Measurements from ENCODE around the gene RPS26. TPM values are rescaled to one million over a fixed set of nuclear protein-coding genes. Genes with fewer than 3 reads are reported as not detected.
A peak's percentile ranks its signal among the peaks of the same experiment; 100 is the strongest.
"Not testable (repeated sequence)": the region's sequence is repeated elsewhere in the genome, so short reads cannot be mapped to it uniquely, and the experiment has no call there.

RPS26 gene
- polyA plus RNA-seq, 2 of the 4 experiments (the other 2 are of a cell fraction) = 524 to 779 TPM

DNA sequence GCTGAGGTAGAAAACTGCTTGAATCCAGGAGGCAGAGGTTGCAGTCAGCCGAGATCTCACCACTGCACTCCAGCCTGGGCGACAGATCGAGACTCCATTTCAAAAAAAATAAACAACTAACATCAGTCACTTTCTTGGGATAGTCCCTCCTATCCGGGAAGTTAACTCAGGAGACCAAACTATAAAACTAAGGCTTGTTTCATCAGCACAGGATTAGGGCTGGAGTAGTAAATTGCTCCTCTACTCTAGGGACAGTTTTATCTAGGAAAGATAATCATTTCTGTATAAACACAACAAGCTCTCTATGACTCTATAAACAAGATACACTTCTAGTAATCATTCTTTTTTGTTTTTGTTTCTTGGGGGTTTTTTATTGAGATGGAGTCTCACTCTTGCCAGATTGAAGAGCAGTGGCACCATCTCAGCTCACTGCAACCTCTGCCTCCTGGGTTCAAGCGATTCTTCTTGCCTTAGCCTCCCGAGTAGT lies 11.7 kb downstream of the RPS26 start:
- Histone ChIP-seq H3K4me1 (0 out of 3 replicates have a peak, but pooled peaks cover 7% of the 10 kb centered on the region), H3K4me3 (no peak overlapping the region), H3K9me3 (no peaks in the 10 kb centered on the region), H3K4me2 (no peak overlapping the region), H3K27ac (no peak overlapping the region)
- DNase-seq (ENCODE audit: low read depth in 1 of 2, low spot score in 1 of 2) = no peak
- ChIA-PET POLR2A (no interaction called here), CTCF (interaction anchor here (0.6 to 1.5 kb wide), 7 partner anchors 9 to 138 kb away, joined by 3 to 4 read pairs (median 4); partner anchors contain the start of gene SMARCC2)
- ATAC-seq = no peak
- WGBS (ENCODE audit: missing lambda C conversion rate) = 82% methylated on average over 6 of the region's 6 CpGs
- TF ChIP-seq CEBPB (IDR thresholded peaks at IDR 0.05) (no peak), POLR2A (IDR thresholded peaks at IDR 0.05; ENCODE audit: low read length) (no peak), MYC (IDR thresholded peaks at IDR 0.05; ENCODE audit: borderline replicate concordance, low read length) (no peak), HOXA7 (CRISPR knock-in tag; IDR thresholded peaks at IDR 0.05) (no peak), EHMT2 (IDR thresholded peaks at IDR 0.05; ENCODE audit: low read depth) (no peak), ZC3H11A (IDR thresholded peaks at IDR 0.05) (no peak), GATA3 (IDR thresholded peaks at IDR 0.05; ENCODE audit: borderline replicate concordance) (no peak), ZSCAN20 (CRISPR knock-in tag; IDR thresholded peaks at IDR 0.05) (no peak)
- no peak for FAIRE-seq

DNA sequence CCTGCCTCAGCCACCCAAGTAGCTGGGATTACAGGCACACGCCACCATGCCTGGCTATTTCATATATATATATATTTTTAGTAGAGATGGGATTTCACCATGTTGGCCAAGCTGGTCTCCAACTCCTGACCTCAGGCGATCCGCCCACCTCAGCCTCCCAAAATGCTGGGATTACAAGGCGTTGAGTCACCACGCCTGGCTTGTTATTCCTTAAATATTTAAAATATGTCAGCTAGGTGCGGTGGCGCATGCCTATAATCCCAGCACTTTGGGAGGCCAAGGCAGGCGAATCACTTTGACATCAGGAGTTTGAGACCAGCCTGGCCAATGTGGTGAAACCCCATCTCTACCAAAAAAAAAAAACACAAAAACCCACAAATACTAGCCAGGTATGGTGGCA lies 18.2 kb downstream of the RPS26 start:
- H3K4me1 ChIP-seq, POLR2A ChIA-PET, FAIRE-seq, H3K27ac ChIP-seq, H3K9me3 ChIP-seq, H3K4me3 ChIP-seq, H3K4me2 ChIP-seq: not testable (repeated sequence)
- 52% methylated on average over 8 of the region's 8 CpGs for WGBS (ENCODE audit: missing lambda C conversion rate)
- ATAC-seq (peak in 1 of 2 experiments; percentile 48; a peak in 3 of 6 replicates), DNase-seq (ENCODE audit: low read depth in 1 of 2, low spot score in 1 of 2) (peak in 1 of 2 experiments; percentile 50)
- CTCF ChIA-PET = interaction anchor here (0.6 to 2.7 kb wide), 8 partner anchors 8 to 66 kb away, joined by 3 to 10 read pairs (median 4); no protein-coding TSS in a partner anchor

DNA sequence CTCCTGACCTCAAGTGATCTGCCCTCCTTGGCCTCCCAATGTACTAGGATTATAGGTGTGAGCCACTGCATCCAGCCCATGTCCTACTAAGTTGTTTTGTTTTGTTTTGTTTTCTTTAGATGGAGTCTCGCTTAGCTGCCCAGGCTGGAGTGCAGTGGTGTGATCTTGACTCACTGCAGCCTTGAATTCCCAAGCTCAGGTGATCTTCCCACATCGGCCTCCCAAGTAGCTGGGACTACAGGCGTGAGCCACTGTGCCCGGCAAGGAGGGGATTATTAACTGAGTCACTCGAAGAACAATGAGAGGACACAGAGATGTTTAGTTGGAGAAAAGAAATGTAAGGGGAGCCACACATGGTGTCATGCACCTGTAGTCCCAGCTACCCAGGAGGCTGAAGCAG lies 20.3 kb downstream of the RPS26 start:
- no peak for ATAC-seq
- no peak for FAIRE-seq

DNA sequence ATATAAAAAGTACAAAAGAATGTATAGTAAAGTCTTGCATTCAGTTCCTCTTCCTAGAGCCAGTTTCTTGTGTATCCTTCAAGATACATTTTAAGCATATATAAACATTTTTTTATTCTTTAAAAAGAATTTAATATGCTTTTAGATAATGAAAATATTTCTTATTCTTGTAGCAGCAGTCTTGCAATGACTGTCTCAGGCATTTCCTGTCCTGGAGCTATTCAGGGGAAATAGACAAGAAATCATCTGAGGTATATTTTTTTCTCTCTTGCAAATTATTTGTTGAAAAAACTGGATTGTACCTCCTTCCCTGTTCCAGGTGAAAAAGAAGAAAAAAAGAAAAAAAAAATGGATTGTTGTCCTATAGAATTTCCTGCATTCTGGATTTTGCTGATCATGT lies 21.3 kb downstream of the RPS26 start:
- CTCF ChIA-PET = interaction anchor here (1.1 to 2.1 kb wide), 3 partner anchors 16 to 136 kb away, joined by 3 to 7 read pairs (median 4); no protein-coding TSS in a partner anchor
- no peak for DNase-seq (ENCODE audit: low read depth in 1 of 2, low spot score in 1 of 2)
- H3K4me3 ChIP-seq = no peak overlapping the region

More for the DNA sequence above, 20.3 kb downstream of the RPS26 start:
- ChIA-PET POLR2A (no interaction called here), CTCF (interaction anchor here (1.1 to 2.7 kb wide), 6 partner anchors 10 to 135 kb away, joined by 3 to 10 read pairs (median 4); no protein-coding TSS in a partner anchor)
- H3K4me2 ChIP-seq = no peak overlapping the region
- no peak overlapping the region for H3K4me3 ChIP-seq
- H3K27ac ChIP-seq = no peak overlapping the region
- H3K4me1 ChIP-seq = peaks cover 4% of the 10 kb centered on the region; the same call in 1 of the 3 replicates
- 59% methylated on average over 5 of the region's 5 CpGs for WGBS (ENCODE audit: missing lambda C conversion rate)
- no peak for DNase-seq (ENCODE audit: low read depth in 1 of 2, low spot score in 1 of 2)
- TF ChIP-seq EHF (CRISPR knock-in tag; IDR thresholded peaks at IDR 0.05) = no peak
- no peak for TF ChIP-seq SMC3 (IDR thresholded peaks at IDR 0.05)
- TF ChIP-seq FOSB (CRISPR knock-in tag; IDR thresholded peaks at IDR 0.05) = no peak
- TF ChIP-seq, protein P1, sequence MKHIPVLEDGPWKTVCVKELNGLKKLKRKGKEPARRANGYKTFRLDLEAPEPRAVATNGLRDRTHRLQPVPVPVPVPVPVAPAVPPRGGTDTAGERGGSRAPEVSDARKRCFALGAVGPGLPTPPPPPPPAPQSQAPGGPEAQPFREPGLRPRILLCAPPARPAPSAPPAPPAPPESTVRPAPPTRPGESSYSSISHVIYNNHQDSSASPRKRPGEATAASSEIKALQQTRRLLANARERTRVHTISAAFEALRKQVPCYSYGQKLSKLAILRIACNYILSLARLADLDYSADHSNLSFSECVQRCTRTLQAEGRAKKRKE (CRISPR knock-in tag; IDR thresholded peaks at IDR 0.05; ENCODE audit: low read depth) = no peak
- no peak for TF ChIP-seq ZSCAN20 (CRISPR knock-in tag; IDR thresholded peaks at IDR 0.05)
- no peak for TF ChIP-seq POLR2A (IDR thresholded peaks at IDR 0.05; ENCODE audit: low read length)
- H3K9me3 ChIP-seq = no peaks in the 10 kb centered on the region

DNA sequence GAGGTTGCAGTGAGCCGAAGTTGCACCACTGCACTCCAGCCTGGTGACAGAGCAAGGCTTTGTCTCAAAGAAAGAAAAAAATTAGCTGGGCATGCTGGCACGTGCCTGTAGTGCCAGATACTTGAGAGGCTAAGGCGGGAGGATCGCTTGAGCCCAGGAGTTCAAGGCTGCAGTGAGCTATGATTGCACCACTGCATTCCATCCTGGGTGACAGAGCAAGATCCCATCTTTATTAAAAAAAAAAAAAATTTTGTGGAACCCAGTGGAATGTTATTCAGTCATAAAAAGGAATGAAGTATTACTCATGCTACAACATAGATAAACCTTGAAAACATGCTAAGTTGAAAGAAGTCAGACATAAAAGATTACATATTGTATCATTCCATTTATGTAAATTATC lies 29.9 kb downstream of the RPS26 start:
- Histone ChIP-seq H3K4me1 (no peaks in the 10 kb centered on the region), H3K9me3 (no peaks in the 10 kb centered on the region), H3K4me2 (no peak overlapping the region), H3K27ac (no peak overlapping the region), H3K4me3 (no peak overlapping the region)
- ChIA-PET CTCF (interaction anchor here (2.3 kb wide), 1 partner anchor 11 kb away, joined by 10 read pairs; no protein-coding TSS in a partner anchor), POLR2A (no interaction called here)
- FAIRE-seq (no peak), ATAC-seq (peak in 1 of 2 experiments; percentile 34; a peak in 2 of 6 replicates), DNase-seq (ENCODE audit: low read depth in 1 of 2, low spot score in 1 of 2) (no peak)
- WGBS (ENCODE audit: missing lambda C conversion rate) = 45% methylated on average over 4 of the region's 4 CpGs
- no peak for TF ChIP-seq NR3C1 (IDR thresholded peaks at IDR 0.05)
- TF ChIP-seq GATA3 (IDR thresholded peaks at IDR 0.05; ENCODE audit: borderline replicate concordance) = no peak
- TF ChIP-seq MYC (IDR thresholded peaks at IDR 0.05; ENCODE audit: borderline replicate concordance, low read length) = no peak
- TF ChIP-seq, protein P1 (CRISPR knock-in tag; IDR thresholded peaks at IDR 0.05; ENCODE audit: low read depth) = no peak
- TF ChIP-seq, protein P2, sequence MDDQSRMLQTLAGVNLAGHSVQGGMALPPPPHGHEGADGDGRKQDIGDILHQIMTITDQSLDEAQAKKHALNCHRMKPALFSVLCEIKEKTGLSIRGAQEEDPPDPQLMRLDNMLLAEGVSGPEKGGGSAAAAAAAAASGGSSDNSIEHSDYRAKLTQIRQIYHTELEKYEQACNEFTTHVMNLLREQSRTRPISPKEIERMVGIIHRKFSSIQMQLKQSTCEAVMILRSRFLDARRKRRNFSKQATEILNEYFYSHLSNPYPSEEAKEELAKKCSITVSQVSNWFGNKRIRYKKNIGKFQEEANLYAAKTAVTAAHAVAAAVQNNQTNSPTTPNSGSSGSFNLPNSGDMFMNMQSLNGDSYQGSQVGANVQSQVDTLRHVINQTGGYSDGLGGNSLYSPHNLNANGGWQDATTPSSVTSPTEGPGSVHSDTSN (IDR thresholded peaks at IDR 0.05) = no peak
- no peak for TF ChIP-seq EHMT2 (IDR thresholded peaks at IDR 0.05; ENCODE audit: low read depth)
- TF ChIP-seq SREBF2 (IDR thresholded peaks at IDR 0.05) = no peak
- no peak for TF ChIP-seq POLR2A (IDR thresholded peaks at IDR 0.05; ENCODE audit: low read length)
- no peak for TF ChIP-seq RAD21 (conservative IDR thresholded peaks at IDR 0.05 in 1 of 2, IDR thresholded peaks at IDR 0.05 in 1 of 2)
- no peak for TF ChIP-seq MAFK (IDR thresholded peaks at IDR 0.05; ENCODE audit: partially characterized antibody)
- no peak for TF ChIP-seq RARB (CRISPR knock-in tag; IDR thresholded peaks at IDR 0.05)
- TF ChIP-seq, protein P3, sequence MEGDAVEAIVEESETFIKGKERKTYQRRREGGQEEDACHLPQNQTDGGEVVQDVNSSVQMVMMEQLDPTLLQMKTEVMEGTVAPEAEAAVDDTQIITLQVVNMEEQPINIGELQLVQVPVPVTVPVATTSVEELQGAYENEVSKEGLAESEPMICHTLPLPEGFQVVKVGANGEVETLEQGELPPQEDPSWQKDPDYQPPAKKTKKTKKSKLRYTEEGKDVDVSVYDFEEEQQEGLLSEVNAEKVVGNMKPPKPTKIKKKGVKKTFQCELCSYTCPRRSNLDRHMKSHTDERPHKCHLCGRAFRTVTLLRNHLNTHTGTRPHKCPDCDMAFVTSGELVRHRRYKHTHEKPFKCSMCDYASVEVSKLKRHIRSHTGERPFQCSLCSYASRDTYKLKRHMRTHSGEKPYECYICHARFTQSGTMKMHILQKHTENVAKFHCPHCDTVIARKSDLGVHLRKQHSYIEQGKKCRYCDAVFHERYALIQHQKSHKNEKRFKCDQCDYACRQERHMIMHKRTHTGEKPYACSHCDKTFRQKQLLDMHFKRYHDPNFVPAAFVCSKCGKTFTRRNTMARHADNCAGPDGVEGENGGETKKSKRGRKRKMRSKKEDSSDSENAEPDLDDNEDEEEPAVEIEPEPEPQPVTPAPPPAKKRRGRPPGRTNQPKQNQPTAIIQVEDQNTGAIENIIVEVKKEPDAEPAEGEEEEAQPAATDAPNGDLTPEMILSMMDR (IDR thresholded peaks at IDR 0.05) = no peak

More for the DNA sequence above, 21.3 kb downstream of the RPS26 start:
- peaks cover 4% of the 10 kb centered on the region; the same call in 1 of the 3 replicates for H3K4me1 ChIP-seq
- H3K4me2 ChIP-seq = no peak overlapping the region
- TF ChIP-seq POLR2A (IDR thresholded peaks at IDR 0.05; ENCODE audit: low read length) = no peak
- TF ChIP-seq, protein P1 (CRISPR knock-in tag; IDR thresholded peaks at IDR 0.05; ENCODE audit: low read depth) = no peak
- no peak for TF ChIP-seq ZFP36 (IDR thresholded peaks at IDR 0.05; ENCODE audit: borderline replicate concordance, partially characterized antibody)
- FAIRE-seq (no peak), ATAC-seq (no peak)
- no peaks in the 10 kb centered on the region for H3K9me3 ChIP-seq
- H3K27ac ChIP-seq = no peak overlapping the region
- POLR2A ChIA-PET = no interaction called here
